Adipose tissue (tissue), 3 donors: ENCODE data around the gene WWOX. TPM values are rescaled to one million over a fixed set of nuclear protein-coding genes. Genes with fewer than 3 reads are reported as not detected.

Experiments used
- H3K27ac ChIP-seq: one replicate; pipeline ENCODE4 v1.5.1; 2013; ENCODE audit warnings: low read depth, low read length
- WGBS, 3 donors: extraction: QIAGEN DNeasy Blood & Tissue Kit; methylation state at CpG; one replicate each; pipeline ENCODE4 v1.1.7; 2013; 5-methylcytosine and 5-hydroxymethylcytosine counted together
- polyA plus RNA-seq, 3 donors: library from polyadenylated mRNA; stranded (reverse); fragments of 200-250 nt; gene quantifications; one replicate each; pipeline ENCODE4 v1.2.3, GENCODE V29; 2013
- donor health status: healthy with polysubstance abuse.
- donor health status: Bipolar disorder and iron deficiency.
- donor health status: healthy.

Gene WWOX
- polyA plus RNA-seq, 3 donors = 5.7 to 10.6 (median 7.0) TPM

DNA sequence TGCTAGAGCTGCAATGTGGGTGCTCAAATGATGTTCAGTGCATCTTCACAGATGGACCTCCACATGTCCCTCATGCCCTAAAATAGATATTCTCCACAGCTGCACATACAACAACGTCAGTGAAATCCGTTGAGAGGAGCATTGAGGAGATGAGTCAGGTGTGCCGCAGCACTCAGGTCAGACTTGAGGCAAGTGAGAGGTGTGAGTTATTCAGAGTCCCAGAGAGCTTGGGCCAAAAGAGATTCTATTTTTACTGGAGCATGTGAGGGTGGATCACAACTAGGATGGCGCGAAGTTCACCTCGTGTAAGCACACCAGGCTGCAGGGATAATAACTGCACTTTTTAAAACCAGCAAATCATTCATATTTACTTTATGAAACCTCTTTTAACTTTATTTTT lies 855.8 kb downstream of the WWOX start:
- 90 to 98% (median 93%) methylated on average over 6 of the region's 6 CpGs for WGBS, 3 donors
- no peak overlapping the region for H3K27ac ChIP-seq

DNA sequence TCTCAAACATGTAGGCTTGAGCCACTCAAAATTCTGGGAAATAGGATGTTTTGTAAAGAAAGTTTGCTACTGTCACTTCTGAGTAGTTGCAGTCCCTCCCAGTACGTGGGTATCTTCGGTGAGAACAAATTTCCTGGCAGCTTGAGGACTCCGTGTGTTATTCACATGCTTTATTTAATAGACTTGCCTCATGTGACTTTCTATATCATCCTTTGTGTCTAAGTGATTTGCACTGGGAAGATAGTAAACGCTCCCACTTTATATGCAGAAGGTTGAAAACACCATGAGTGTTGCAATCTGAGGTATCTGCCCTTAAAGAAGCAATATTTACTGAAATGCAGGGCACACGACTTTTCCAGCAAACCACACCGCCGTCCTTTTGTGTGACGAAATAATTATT lies 857.4 kb downstream of the WWOX start:
- 78 to 86% (median 85%) methylated on average over 8 of the region's 8 CpGs for WGBS, 3 donors
- H3K27ac ChIP-seq = no peak overlapping the region

DNA sequence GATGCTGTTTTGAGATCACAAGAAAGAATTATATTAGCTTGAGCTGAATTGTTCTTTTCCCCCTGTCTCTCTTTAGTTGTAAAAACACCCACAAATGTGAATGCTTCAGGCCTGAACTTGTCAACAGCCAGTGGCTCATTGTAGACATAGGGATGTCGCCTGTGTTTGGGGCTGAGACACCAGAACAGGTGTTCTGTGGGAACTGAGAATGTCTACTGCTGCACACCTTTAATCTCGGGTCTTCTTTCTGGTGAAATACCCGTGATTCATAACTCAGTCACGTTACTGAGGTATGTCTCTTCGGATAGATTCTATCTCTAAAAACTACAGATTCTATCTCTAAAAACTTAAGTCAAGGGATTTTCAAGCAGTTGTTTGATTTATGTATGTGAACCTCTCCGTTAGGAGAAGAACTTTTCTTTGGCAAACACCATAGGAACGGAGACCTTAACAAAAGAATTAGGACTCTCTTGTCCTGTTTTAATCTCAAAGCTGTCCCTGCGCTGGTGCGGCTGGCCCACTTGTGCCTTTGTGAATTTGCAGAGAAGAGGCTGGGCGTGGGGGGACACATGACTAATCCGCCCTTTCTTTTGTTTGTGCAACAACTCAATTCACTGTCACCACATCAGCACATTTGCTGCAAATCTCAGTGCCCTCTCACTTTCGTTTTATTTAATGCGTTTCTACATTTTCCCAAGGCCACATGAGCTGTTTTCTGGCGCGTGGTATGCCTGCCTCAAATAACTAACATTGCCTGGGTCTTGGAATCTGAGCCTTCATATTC lies 858.1 kb downstream of the WWOX start:
- H3K27ac ChIP-seq = no peak overlapping the region

DNA sequence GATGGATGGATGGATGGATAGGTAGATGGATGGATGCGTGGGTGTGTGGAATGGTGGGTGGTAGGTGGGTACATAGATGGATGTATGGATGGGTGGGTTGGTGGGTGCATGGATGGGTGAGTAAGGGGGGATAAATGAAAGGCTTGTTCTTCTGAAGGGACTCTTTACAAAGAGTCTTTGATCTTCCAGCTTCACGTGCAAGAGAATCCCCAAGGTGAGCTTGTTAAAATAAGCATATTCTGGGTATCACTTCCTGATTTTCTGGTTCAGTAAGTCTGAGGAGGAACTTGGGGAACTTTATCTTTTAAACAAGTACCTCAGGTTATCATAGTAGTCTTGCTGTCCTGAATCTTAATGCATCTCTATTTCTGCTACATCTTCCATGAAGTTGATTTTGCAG lies 862.0 kb downstream of the WWOX start:
- no peak overlapping the region for H3K27ac ChIP-seq
- WGBS, 3 donors = 79 to 94% (median 87%) methylated on average over 2 of the region's 2 CpGs

More for the DNA sequence above, 858.1 kb downstream of the WWOX start:
- WGBS, 3 donors = 74 to 78% (median 75%) methylated on average over 15 of the region's 15 CpGs

DNA sequence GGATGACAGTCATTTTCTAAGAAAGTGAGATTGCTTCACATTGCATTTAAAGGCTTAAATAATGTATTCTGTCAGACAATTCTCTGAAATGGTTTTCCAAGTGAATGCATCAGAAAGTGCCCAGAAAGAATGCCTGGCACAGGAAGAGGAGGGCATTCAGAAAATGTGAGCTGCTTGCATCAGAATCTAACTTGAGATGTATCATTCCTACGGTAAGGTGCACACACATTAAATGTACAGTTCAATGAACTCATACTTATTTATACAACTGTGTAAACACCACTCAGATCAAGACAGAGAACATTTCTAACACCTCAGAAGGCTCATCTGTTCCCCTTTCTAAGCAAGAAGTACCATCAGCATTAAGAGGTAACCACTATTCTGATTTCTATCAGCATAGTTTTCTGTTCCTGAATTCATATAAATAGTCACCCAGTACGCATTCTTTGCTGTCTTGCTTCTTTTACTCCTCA lies 863.0 kb downstream of the WWOX start:
- H3K27ac ChIP-seq = no peak overlapping the region
- WGBS, 3 donors = 58 to 87% (median 83%) methylated on average over 2 of the region's 2 CpGs

DNA sequence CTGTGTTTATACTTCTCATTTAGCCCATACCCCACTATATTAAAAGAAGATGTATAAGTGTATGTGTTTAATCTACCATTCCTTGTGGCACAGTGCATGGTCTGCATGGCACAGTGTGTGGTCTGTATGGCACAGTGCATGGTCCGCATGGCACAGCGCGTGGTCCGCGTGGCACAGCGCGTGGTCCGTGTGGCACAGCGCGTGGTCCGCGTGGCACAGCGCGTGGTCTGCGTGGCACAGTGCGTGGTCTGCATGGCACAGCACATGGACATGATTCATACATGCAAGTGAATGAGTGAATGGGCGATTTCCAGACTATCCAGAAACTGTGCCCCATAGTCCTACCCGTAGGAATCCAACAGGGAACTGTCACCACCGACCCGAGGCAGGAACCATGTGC lies 868.5 kb downstream of the WWOX start:
- WGBS, 3 donors = 67 to 88% (median 87%) methylated on average over 20 of the region's 20 CpGs
- H3K27ac ChIP-seq = no peak overlapping the region

DNA sequence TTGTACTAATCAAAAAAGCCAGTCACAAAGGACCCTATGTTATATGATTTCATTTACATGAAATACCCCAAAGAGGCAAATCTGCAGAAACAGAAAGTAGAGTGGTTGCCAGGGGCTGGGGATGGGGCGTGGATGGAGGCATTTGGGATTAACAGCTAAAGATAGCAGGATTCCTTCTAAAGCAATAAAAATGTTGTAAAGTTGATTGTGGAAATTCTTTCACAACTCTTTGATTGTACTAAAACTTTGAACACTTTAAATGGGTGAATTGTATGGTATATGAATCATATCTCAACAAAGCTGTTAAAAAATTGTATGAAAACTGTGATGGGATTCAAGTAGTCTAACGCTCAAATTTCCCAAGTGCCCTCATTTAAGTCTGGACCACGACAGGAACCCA lies 870.3 kb downstream of the WWOX start:
- WGBS, 3 donors = 51 to 57% (median 52%) methylated on average over 3 of the region's 3 CpGs
- no peak overlapping the region for H3K27ac ChIP-seq

DNA sequence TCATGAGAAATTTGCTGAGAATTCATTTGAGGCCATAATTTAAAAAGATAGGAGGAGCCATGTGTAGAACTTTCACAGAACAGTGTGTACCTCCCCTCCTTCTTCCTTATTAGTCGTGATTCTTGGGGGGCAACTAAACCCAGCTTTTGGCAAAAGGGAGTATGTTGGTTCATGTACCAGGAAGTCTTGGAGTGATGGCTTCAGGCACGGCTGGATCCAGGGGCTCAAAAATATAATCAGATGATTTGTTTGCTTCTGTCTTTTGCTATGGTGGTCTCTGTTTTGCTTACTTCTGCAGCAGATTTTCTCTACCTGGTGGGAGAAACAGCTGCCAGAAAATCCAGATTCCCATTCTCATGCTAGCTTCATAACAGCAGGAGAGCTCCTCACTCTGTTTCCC lies 871.2 kb downstream of the WWOX start:
- 87 to 94% (median 93%) methylated on average over 2 of the region's 2 CpGs for WGBS, 3 donors
- no peak overlapping the region for H3K27ac ChIP-seq

DNA sequence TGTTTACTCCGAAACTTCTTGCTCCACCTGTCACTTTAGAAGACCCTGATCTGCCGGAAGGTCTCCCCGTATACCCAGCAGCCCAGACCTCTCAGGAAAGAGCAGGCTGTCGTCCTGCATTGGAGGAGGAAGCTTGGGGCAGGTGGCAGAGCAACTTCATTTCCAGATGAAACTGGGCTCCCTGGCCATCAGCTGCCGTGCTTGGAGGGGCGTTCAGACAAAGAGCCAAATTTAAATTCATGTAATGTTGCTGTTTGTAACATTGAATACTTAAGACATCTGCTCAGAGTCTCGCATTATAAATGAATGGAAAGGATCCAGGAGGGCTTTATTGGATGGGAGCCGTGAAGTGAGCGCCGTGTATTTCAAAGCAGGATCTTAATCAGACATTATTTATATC lies 872.6 kb downstream of the WWOX start:
- no peak overlapping the region for H3K27ac ChIP-seq
- 76 to 80% (median 80%) methylated on average over 10 of the region's 10 CpGs for WGBS, 3 donors

DNA sequence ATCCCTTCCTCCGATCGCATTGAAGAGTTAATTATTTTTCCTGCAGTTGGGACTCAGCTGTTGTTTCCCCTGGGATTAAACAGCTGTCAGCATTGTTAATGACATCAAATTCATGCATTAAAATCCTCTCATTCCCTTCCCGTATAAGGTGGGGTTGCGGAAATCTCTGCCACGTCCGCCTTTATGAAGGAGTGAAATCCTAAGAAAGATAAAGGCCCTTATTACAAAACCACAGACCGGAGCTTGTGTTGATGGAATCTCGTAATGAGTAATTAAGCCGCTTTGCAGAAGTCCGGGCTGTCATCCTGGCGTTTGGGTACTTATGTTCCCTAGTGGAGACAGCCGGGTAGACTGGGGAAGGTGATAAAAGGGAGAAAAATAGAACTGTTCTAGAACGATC lies 873.5 kb downstream of the WWOX start:
- H3K27ac ChIP-seq = no peak overlapping the region
- WGBS, 3 donors = 68 to 77% (median 77%) methylated on average over 13 of the region's 13 CpGs

DNA sequence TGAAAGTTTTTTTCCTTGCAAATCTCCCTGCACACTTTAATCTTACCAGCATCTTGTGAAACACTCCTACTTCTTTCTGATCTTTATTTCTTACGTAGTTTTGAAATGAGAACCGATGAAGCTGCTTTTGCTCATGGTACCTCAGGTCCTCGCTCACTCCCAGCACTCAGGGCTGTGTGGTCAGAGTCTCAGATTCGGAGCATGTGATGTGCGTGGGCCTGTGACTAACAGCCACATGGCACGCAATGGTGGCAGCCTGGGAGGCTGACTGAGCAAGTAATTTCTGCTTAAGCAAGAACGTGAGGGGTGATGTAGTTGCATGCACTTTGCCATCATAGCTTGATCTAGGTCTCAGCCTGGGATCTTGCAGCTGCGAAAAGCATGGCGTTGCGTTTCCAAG lies 876.8 kb downstream of the WWOX start:
- WGBS, 3 donors = 93 to 97% (median 94%) methylated on average over 10 of the region's 10 CpGs
- no peak overlapping the region for H3K27ac ChIP-seq

DNA sequence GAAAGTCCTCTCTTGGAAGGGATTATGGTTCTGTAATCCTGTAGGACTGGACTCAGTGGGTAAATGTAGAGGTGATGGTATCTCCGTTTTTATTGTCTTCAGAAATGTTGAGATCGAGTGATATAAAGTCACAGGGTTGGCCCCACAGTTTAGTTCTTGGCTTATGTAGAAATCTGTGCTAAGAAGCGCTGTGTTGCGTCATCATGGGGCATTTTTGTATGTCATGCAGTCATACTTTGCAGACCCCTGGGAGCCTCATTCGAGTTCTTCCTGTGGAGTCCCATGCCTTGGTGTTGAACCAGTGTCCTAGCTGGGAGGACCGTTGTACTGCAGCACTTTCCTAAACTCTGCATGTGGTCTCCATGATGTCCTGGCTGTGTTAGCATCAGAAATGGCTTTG lies 881.4 kb downstream of the WWOX start:
- no peak overlapping the region for H3K27ac ChIP-seq
- 79 to 89% (median 81%) methylated on average over 6 of the region's 6 CpGs for WGBS, 3 donors

DNA sequence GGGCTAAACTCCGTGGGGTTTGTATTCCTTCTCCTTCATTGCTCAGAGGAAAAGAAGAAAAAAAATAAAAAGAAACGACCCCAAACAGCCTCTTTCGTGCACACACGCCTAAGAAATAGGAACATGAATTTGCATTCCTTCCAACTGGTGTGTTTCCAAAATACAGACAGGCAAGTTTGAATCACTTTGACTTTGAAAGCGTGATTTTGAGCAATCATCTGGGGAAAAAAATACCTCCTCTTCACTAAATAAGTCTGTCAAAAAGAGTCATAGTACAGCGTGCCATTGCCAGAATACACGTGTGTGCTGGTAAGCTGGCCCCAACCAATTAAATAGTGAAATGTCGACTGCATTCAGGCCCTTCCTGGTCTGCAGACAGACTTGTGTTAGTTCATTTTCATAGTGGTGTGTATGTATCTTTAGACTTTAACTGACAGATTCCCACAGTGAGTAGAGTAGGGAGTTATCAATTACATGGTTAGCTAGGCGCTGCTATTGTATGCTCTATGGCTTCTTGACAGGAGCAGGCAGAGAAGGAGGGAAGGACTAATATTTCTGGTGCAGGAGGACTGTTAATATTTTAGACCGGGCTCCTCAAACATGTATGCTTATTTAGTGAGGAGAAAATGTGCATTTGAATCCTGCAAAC lies 882.8 kb downstream of the WWOX start:
- H3K27ac ChIP-seq = no peak overlapping the region
- 64 to 76% (median 65%) methylated on average over 10 of the region's 10 CpGs for WGBS, 3 donors

DNA sequence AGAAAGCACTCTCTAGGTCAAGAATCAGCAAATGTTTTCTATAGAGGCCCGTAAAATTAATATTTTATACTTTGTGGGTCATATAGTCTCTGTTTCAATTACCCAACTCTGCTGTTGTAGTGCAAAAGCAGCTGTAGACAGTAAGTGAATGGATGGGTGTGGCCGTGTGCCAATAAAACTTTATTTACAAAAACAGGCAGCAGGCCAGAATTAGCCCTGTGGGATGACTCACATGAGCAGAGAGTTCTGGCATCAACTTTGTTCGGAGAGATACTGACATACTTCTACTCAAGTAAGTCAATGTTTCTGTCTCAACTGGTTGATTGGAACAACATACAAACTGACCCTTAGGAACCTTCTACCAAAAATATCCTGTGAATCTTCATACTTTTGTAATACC lies 884.9 kb downstream of the WWOX start:
- WGBS, 3 donors = 84 to 94% (median 84%) methylated on average over 3 of the region's 3 CpGs
- no peak overlapping the region for H3K27ac ChIP-seq

DNA sequence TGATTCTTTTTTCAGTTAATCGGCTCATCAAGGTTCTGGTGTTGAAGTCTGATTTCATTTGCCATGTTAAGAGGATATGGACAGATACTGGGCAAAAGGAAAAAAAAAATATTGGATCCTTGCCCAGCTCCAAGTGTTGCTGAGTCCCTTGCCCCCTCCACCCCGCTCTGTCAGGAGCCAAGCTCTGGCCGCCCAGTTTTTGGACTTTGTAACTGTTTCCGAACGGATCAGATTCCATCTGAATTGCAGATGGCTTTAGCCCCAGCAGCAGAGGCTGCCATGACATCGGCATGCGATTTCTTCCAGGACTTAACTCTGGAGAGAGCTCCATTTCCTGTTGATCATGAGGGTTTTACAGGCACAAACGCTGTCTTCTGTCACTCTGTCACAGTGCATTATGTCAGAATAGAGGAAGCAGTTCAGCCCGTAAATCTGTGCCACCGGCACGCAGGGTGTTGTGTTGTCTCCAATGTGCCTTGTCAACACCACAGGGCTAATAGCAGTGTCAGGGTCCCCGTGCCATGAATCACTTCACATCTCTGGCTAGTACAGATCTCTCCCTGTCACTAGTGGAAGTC lies 885.5 kb downstream of the WWOX start:
- 47 to 57% (median 54%) methylated on average over 12 of the region's 12 CpGs for WGBS, 3 donors
- no peak overlapping the region for H3K27ac ChIP-seq

DNA sequence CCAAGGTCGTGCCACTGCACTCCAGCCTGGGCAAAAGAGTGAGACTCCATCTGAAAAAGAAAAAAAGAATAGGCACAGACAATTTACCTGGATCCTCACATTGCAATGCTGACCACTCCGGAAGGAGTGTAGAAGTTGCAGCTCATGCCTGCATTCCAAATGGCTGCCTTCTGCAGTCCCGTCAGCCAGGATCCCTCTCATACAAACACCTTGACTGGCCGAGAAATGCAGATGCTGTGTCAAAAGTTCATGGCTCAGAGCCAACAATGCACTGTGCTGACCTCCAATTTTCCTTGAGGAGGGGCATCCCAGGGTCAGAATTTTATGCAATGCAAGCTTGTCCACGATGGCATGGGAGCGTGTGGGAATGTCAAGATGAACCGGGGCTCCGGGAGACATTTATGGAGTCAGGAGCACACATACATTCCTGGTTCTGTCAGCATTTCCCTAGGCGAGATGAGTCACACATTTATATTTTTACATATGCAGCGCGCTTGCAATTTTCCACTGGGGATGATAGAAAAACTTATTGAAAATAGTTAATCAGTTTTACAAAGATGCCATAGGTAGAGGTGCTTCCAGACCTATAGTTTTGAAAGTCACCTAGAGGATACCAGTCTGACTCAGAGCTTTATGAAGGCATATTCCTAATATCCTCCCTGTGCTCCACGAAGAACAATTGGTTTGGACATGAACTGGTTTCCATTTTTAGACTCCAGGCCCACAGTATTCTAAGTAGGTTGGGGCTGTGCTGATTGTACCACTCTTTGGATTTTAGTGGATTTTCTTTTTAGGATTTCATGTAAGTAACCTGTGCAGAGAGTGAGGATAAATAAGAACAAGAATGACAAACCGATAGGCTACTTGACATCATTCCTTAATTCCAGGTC lies 886.5 kb downstream of the WWOX start:
- no peak overlapping the region for H3K27ac ChIP-seq
- WGBS, 3 donors = 82 to 86% (median 83%) methylated on average over 13 of the region's 13 CpGs

DNA sequence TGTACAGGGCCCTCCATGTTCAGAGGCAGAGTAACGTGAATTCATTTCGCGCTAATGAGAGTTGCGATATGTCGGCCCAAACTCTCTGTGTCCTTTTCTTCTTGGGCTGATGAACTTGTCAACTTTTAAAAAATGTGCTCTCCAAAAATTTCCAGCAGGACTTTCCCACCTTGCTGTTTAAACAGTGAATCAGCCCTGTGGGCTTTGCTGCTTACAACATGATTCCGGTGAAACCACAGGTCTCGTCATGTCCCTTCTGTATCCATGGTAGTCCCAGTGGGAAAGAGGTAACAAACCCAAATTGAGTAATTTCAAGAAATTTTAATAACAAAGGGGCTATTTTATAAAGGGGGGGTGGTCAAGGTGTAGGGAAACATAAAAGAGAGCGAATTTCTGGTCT lies 888.2 kb downstream of the WWOX start:
- 83 to 92% (median 85%) methylated on average over 8 of the region's 8 CpGs for WGBS, 3 donors
- no peak overlapping the region for H3K27ac ChIP-seq

DNA sequence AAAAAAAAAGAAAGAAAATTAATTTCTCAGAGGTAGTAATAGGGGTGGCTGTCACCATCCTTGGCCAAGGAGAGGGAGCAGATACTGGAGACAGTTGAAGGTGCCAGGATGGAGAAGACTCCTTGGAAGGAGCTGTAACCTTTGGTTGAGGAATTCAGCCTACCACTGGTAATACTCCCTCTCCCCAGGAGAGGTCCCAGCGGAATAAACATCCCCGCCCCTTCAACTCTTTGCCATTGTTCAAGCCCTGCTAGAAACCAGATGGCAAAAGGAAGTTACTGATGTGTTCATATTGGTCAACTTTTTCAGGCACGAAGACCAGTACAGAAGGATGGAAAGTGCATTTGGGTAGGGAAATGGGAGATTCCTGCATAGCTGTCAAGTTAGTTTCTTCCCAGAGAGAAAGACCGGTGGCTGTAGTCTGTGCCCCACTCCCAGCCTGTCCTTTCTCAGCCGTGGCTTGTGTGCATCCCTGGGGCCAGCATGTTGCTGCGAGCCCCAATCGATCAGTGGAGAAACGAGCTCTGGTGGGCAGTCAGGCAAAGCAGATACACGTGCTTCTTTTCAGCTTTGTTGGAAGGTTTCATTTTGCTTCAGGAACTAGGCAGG lies 889.0 kb downstream of the WWOX start:
- 85 to 90% (median 85%) methylated on average over 9 of the region's 9 CpGs for WGBS, 3 donors
- H3K27ac ChIP-seq = no peak overlapping the region
